GM19351 (cell line): ENCODE measurements around the gene UNC13C.
"Not testable (repeated sequence)": the region's sequence is repeated elsewhere in the genome, so short reads cannot be mapped to it uniquely, and the experiment has no call there.

Experiments used
- ATAC-seq: cut with Tn5 transposase; IDR thresholded peaks from one replicate; pipeline ENCODE4 v1.9.1; 2021; ENCODE audit warnings: mild to moderate bottlenecking, moderate library complexity; ENCODE audit not compliant: unreplicated experiment

The UNC13C gene

DNA sequence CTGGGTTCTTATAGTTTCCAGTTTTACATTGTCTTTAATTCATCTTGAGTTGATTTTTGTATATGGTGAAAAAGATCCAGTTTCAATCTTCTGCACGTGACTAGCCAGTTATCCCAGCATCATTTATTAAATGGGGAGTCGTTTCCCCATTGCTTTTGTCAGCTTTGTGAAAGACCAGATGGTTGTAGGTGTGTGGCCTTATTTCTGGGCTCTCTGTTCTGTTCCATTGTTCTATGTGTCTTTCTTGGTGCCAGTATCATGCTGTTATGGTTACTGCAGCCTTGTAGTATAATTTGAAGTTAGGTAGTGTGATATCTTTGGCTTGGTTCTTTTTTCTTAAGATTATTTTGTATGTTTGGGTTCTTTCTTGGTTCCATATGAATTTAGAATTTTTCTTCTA lies 432.2 kb downstream of the UNC13C start:
- no peak for ATAC-seq

DNA sequence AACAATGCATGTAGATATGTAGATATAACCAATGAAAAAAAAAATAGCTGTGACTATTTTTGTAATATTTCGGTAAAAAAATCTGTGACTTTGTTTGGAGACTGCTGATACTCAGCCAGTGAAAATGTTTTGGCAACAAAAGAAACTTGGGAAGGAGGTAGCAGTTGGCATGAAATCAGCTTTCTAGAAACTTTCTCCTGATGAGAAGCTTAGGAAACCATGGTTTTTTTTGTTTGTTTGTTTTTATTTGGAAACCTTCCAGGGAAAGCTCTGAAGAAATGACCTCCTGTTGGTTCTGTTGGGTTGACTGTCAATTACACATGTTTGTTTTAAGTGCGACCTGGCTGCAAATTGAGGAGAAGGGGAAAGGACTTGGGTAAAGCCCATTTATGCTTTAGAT lies 445.9 kb downstream of the UNC13C start:
- no peak for ATAC-seq

DNA sequence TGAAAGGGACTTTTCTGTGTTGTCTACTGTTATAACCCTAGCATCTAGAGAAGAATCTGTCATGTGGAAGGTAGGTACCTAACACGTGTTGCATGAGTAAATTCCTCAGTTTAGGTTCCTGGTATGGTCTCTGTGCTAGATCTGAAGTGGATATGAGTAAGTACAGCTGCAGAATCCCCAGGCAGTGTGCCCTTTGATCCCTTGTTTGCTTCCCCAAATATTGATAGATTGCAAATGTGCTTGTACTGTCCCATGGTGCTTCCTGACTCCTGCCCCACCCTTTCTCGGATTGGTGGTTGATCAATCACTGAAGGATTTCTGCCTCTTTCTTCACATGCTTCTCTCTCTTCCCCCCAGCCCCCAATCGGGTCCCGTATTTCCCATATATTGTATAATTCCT lies 450.4 kb downstream of the UNC13C start:
- ATAC-seq: no peak

DNA sequence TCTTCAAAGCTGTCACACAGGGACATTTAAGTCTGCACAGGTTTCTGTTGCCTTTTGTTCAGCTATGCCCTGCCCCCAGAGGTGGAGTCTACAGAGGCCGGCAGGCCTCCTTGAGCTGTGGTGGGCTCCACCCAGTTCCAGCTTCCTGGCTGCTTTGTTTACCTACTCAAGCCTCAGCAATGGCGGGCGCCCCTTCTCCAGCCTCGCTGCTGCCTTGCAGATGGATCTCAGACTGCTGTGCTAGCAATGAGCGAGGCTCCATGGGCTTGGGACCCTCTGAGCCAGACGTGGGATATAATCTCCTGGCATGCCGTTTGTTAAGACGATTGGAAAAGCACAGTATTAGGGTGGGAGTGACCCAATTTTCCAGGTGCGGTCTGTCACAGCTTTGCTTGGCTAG lies 472.0 kb downstream of the UNC13C start:
- not testable (repeated sequence) for ATAC-seq

DNA sequence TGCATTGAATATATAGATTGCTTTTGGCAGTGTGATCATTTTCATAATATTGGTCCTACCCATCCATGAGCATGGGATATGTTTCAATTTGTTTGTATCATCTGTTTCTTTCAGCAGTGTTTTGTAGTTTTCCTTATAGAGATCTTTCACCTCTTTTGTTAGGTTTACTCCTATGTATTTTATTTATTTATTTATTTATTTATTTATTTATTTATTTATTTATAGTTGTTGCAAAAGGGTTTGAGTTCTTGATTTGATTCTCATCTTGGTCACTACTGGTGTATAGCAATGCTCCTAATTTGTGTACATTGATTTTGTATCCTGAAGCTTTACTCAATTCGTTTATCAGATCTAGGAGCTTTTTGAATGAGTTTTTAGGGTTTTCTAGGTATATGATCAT lies 478.2 kb downstream of the UNC13C start:
- ATAC-seq: no peak

DNA sequence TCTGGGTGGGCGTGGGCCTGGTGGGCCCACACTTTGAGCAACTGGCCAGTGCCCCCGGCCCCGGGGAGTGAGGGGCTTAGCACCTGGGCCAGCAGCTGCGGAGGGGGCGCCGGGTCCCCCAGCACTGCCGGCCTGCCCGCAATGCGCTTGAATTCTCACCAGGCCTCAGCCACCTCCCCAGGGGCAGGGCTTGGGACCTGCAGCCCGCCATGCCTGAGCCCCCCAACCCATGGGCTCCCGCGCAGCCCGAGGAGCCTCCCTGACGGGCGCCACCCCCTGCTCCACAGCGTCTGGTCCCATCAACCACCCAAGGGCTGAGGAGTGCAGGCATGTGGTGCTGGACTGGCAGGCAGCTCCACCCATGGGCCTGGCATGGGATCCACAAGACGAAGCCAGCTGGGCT lies 484.3 kb downstream of the UNC13C start:
- ATAC-seq: no peak

DNA sequence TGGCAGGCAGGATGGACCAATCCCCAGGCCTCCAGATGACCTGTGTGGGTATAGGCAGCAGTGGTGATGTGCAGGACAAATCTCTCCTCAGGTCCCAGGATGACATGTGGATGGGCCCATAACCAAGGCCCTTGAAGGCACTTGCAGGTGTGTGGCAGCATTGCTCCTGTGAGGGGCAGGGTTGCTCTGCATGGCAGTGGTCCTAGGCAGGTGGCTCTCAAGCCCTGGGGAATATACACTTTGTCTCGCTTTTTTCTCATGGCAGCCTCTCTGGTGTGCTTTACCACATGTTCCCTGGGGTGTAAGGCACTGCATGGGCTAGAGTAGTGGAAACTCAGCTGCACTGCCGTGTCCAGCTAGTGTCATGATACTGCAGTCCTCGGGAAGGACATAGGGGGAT lies 503.6 kb downstream of the UNC13C start:
- no peak for ATAC-seq

DNA sequence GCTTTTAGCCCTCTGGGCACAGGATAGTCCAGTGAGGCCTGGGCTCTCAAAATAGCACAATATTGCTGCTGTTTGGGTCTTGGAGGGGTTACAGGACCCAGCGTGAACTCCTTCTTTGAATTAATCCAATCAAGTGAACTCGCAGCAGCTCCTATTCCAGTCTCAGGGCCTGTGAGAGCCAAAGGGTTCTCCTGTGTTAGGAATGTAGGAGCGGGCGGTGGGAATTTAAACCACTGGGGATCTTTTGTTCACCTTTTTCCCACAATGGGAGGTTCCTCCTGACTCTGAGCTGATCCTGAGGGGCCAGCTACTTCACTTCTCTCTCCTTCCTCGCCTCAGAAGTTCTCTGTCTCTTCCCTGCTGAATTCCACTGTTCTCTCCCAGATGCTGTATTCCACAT lies 504.0 kb downstream of the UNC13C start:
- ATAC-seq: no peak

DNA sequence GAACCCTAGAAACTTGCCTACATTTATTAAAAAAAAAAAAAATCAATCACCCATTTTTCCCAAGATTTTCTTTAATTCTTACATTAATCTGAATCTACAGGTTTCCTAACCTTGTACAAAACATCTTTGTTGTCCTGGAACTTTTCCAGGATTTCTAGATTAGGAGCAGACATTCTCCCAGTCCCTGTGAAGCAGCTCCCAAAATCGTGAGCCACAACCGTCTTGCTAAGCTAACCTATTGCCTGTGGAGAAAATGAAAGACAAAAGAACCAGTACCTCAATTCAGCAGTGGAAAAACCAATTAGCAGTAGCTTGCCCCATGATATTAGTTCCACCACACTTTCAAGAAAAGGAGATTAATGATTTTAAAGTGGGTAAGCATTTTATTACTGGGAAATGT lies 522.1 kb downstream of the UNC13C start:
- no peak for ATAC-seq

DNA sequence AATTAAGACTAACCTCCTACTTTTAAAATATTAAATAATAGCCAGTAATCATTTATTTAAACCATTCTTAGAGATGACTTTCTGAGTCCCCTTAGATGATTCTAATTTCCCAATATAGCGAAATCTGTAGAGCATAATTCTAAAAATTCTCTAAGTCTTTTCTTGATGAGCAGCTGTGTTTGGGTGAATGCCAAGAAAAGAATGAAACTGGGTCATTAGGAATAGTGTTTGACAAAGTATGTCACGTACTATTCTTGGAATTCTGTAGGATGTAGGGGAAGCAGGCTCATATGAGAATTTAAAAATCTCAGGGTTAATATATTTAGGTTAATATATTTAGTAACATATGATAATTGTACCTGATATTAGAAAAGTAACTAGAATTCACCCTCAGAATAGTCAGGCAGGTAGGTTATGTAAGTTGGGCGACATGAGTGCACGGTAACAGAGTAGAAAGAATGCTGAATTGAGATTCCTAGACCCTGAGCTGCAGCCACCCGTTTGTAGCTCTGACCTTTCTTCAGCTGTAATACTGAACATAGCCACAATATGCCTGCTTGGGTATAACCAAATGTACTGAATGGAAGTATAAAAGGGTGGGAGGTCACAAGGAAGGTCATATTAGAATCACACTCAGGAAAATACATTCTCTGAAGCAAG lies 524.3 kb downstream of the UNC13C start:
- no peak for ATAC-seq

DNA sequence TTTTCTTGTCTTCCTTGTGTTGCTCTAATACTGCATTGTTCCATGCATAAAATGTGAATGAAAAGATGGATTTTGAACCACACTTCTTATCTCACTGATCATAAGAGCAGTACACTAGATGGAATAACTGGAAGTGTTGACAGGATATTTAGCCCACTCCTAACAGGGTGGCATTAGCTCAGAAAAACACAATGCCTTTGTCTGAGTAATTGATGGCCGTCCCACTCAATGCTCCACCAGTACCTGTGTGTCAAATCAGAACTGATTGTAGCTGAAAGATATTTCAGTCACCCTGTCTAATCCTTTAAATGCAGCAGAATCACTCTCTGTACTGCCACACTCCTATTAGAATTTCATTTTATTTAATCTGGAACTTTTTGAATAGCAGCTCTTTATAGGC lies 526.5 kb downstream of the UNC13C start:
- no peak for ATAC-seq

DNA sequence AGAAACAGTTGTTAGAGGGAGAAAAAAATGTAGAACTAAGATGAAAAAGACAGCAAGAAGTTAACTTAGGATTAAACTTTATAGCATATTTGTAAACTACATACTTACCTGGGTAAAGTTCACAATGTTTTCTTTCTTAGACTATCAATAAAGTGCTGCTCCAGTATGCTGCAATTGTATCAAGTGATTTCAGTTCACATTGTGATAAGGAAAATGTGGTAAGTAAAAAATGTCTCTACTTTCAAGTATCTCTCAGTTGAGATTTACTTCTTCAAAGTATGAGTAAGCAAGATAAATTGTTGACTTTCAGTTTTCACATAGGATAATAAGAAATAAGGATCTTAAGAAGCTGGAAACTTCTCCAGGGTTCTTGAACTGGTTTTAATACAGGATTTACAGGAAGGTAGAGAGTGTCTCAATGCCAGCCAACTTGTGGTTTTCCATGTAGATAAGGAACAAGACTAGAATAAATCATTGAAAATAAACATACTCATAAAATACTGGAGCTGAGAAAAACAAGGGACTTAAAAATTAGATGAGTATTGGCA lies 528.8 kb downstream of the UNC13C start:
- no peak for ATAC-seq

DNA sequence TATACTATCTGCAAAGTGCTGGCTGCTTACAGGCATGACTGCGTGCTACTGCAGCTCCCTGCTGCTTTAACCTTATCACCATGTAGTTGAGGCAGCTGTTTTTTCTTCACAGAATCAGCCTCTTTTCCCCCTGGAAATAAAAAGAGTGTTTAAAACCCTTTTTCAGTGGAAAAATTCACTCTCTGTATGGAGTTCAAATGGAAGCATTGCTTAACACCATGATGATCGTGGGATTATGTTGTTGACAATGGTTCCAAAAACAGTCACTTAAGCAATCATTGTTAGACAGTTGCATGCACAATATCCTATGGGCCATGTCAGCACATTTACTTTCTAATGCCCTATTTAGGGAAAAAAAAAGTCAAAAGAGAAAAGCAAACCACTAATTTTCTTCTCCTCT lies 536.4 kb downstream of the UNC13C start:
- no peak for ATAC-seq

DNA sequence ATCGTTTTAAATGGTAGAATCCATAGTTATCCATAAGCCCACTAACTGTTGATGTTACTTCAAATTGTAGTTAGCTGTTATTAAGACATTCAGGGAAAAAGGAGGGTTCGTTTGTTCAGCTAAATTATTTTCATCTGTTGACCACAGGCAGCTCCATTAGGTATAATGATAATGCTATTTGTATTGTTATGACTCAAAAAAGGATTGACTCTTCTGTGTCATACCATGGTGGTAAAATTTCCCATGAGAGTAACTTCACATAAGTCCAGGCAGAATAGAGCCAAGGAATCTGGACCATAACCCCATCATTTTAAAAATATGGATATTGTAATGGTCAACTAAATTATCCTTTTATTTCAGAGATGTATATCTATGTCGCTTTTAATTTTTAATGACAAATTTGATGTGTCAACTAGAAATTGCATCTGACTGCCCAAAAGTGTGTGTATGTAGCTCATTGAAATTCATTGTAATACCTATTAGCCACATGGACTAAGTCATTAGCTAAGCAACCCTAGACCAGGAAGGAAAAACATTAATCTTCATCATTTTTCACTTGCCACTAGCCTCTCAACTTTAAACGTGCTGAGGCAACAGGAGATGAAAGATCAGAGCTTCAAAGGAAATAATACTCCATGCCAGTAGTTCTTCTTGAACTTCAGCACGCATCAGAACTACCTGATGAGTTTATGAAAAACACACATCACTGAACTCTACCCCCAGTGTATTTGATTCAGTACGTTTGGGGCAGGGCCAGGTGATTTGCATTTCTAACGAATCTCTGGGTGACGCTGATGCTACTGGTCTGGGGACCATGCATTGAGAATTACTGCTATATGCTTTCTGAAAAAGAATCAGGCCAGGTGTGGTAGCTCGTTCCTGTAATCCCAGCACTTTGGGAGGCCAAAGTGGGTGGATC lies 537.7 kb downstream of the UNC13C start:
- no peak for ATAC-seq

DNA sequence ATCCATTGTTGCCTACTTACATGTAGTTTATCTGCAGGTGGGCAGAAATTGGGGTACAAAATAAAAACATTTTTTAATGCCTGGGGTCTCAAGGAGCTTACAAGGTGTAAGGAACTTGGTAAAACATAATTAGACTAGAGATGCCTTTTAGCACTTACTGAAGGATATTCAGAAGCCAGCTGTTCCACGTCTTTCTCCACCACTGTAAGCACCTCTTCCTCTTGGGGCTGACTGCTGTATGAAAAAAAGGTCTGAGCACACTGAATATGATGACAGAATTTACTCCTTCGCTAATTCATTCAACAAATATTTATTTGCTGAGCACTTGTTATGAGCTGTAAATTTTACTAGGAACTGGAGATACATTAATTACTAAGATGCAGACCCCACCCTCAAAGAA lies 539.1 kb downstream of the UNC13C start:
- ATAC-seq: no peak

DNA sequence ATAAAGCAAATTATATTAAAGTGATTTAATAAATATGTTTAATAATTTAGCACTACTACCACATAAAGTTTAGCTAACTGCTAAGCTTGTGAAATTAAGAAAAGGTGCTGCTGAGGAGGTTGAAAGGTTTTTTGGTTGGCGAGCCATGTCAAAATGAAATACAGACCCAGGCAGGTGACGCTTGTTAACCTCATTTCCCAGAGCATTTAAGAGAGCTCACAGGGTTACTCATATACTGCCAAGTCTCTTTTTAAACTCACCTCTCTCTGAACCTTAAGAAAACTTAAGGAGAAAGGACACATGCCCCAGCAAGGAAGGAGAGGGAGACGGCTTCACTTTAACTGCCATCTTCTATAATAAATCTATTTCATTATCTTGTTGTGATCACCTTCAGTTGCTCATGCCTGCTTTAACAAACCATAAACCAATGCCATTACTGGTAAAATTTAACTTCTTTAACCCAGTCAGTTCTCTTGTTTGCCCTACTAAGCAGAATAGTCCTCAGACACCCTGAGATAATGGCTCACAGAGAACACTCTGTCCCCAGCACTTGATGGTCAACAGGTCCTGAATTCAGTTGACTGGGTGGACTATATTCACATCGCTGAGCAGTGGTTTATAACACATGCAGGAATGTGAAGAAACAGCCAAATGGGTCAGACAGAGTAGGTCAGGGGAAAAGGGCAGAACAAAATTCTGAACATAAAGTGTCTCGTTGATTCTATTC lies 540.1 kb downstream of the UNC13C start:
- ATAC-seq: no peak

DNA sequence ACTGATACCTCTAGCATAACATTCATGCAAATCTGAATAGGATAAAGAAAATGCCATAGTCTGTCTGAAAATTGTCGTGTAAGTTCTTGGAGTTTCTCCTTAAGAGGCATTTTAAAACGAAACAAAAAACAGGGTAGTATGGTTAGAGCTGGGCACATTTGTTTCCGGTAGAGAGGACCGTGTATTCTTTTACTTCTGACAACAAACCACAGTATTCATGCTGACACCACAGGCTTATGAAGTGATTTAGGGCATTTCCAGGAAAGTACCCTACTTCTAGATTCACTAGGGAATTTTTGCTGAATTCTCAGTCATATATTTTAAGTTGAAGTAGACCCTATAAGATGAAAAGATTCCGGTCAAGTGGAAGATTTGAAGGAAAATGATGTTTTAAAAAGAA lies 541.3 kb downstream of the UNC13C start:
- no peak for ATAC-seq

DNA sequence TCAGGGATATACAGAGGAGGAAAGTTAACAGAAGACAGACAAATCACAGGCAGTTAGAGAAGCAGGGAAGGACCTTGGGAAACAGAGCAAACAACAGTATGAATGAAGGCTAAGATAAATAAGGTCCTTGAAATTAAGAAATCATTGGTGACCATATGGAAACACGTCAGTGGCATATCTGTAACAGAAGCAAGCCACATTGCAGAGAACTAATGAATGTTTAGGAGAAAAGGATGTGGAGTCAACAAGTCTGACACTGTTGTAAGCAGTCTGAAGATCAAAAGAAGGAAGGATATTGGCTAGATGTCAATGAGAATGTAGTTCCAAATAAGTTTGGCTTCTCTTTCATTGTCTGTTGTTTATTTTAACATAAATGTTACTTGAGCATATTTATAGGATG lies 542.4 kb downstream of the UNC13C start:
- ATAC-seq: no peak

DNA sequence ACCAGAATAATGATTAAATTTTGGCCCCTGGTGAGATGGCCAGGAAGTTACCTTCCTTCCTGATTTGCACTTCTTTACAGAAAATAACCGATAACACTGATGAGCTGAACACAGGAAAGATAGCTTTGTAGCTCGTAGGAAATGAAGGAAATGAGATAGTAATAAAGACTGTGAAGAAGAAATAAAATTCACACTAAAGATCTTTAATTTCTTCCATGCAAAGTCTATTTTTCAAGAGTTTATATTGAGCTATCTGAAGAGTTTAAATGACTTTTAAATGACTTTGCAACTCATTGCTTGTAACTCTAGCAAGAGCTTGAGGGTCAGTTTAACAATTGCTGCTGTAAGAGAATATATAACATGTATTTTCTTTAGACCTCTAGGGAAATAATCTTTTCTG lies 543.0 kb downstream of the UNC13C start:
- no peak for ATAC-seq

DNA sequence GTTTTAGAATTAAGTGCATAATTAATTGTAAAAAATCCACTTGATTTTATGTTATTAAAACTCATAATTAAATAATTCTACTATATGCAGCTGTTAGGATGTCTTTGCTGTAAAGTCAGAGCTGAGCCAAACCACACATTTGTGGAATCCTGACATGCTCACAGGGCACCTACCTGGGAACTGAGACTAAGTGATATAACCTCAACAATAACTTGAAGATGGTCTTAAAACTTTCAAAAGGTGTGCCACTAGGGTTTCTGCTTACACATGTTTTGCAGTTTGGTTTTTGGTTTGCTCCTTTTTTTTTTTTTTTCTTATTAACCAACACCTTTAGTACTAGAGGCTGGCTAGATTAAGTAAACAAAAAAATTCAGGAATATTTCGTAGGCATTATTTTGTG lies 549.8 kb downstream of the UNC13C start:
- no peak for ATAC-seq

DNA sequence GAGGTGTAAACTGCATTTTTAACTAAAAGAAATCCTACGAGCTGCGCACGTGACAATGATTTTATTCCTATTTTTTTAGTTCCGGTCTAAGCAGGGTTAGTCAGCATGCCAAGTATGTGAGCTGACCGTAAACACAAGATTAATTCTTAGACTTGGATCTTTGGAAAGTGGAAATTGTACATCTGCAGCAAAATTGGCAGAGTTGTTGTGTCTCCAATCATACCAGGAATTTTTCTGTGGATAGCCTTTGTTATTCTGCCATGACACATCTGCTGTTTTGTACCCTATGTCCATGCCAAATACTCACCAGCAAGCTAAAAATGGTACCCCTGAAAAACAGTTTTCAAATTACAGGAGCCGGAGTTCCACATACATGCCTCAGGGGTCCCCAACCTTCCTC lies 562.5 kb downstream of the UNC13C start:
- no peak for ATAC-seq

DNA sequence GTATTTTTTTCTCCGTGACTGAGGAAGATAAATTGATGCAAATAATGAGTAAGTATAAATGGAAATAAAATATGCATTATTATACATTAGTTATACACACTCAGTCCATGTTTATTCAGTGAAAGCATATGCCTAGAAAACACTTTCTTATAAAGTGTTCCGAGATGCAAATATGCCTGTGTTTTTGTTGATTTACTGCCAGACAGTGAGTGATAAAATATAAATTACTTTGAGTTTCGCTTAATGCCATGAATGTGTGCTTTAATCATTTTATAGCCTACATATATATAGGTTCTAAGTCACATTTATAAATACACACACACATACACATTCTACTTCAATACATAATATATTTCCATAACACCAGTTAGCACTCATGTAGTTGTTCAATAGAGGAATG lies 569.2 kb downstream of the UNC13C start:
- ATAC-seq: no peak
